ENCODE data around the gene ARPP21.

GRCh38 chr3:35649405-35649804 is 10.1 kb downstream of the ARPP21 start:
- TF ChIP-seq, protein P1, sequence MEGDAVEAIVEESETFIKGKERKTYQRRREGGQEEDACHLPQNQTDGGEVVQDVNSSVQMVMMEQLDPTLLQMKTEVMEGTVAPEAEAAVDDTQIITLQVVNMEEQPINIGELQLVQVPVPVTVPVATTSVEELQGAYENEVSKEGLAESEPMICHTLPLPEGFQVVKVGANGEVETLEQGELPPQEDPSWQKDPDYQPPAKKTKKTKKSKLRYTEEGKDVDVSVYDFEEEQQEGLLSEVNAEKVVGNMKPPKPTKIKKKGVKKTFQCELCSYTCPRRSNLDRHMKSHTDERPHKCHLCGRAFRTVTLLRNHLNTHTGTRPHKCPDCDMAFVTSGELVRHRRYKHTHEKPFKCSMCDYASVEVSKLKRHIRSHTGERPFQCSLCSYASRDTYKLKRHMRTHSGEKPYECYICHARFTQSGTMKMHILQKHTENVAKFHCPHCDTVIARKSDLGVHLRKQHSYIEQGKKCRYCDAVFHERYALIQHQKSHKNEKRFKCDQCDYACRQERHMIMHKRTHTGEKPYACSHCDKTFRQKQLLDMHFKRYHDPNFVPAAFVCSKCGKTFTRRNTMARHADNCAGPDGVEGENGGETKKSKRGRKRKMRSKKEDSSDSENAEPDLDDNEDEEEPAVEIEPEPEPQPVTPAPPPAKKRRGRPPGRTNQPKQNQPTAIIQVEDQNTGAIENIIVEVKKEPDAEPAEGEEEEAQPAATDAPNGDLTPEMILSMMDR (conservative IDR thresholded peaks at IDR 0.05; ENCODE audit: low read length) = no peak
- no peak for TF ChIP-seq EZH2phosphoT487 (IDR thresholded peaks at IDR 0.05; ENCODE audit: borderline replicate concordance, low read depth, low read length)

All from OCI-LY7 (cell line).